ELR (cell line): ENCODE data around the gene WDFY2.
"Not testable (repeated sequence)": the region's sequence is repeated elsewhere in the genome, so short reads cannot be mapped to it uniquely, and the experiment has no call there.

Source experiments
- DNase-seq: peaks from one replicate; pipeline ENCODE4 v3.0.0-alpha.2; 2015; ENCODE audit warnings: low read depth

The WDFY2 gene

GRCh38 chr13:51583875-51584730, at the start of gene WDFY2:
Gene WDFY2, plus strand, starts transcription at chr13:51584462. Its CDS starts 226 bp downstream, at chr13:51584688.
- peak; percentile 100 for DNase-seq

GRCh38 chr13:51538591-51539179, 45.6 kb upstream of the WDFY2 start:
- DNase-seq = no peak

- DNase-seq = peak; percentile 30
Observed at GRCh38 chr13:51539887-51540286, 44.4 kb upstream of the WDFY2 start.

GRCh38 chr13:51541037-51541436, 43.2 kb upstream of the WDFY2 start:
- no peak for DNase-seq

- DNase-seq = no peak
Observed at GRCh38 chr13:51541809-51542258, 42.4 kb upstream of the WDFY2 start.

- DNase-seq = no peak
Observed at GRCh38 chr13:51542346-51543242, 41.7 kb upstream of the WDFY2 start.

GRCh38 chr13:51545446-51545845, 38.8 kb upstream of the WDFY2 start:
- DNase-seq = not testable (repeated sequence)

- no peak for DNase-seq
Observed at GRCh38 chr13:51547425-51548176, 36.7 kb upstream of the WDFY2 start.

- DNase-seq = no peak
Observed at GRCh38 chr13:51549050-51549449, 35.2 kb upstream of the WDFY2 start.

GRCh38 chr13:51549593-51549992, 34.7 kb upstream of the WDFY2 start:
- no peak for DNase-seq

GRCh38 chr13:51550151-51550550, 34.1 kb upstream of the WDFY2 start:
- DNase-seq = no peak

GRCh38 chr13:51551416-51551815, 32.8 kb upstream of the WDFY2 start:
- DNase-seq = no peak

- no peak for DNase-seq
Observed at GRCh38 chr13:51552027-51552426, 32.2 kb upstream of the WDFY2 start.

- no peak for DNase-seq
Observed at GRCh38 chr13:51553531-51553930, 30.7 kb upstream of the WDFY2 start.

GRCh38 chr13:51556740-51557139, 27.5 kb upstream of the WDFY2 start:
- DNase-seq = no peak

GRCh38 chr13:51557438-51557837, 26.8 kb upstream of the WDFY2 start:
- no peak for DNase-seq

GRCh38 chr13:51557875-51558612, 26.2 kb upstream of the WDFY2 start:
- DNase-seq = peak; percentile 90

GRCh38 chr13:51559946-51560735, 24.1 kb upstream of the WDFY2 start:
- no peak for DNase-seq

GRCh38 chr13:51562011-51562671, 22.1 kb upstream of the WDFY2 start:
- DNase-seq = no peak

GRCh38 chr13:51564252-51564651, 20.0 kb upstream of the WDFY2 start:
- no peak for DNase-seq
